Endothelial cell of umbilical vein (primary cell): Measurements from ENCODE around the gene ZNF626. TPM values are rescaled to one million over a fixed set of nuclear protein-coding genes. Genes with fewer than 3 reads are reported as not detected.

Source experiments
- Bru-seq: library from RNA; stranded (reverse); fragments of 400-500 nt; gene quantifications from one replicate; lab custom pipeline; 2021; lab: Mats Ljungman, UMichigan
- BruChase-seq, 2 experiments: library from RNA; stranded (reverse); fragments of 400-500 nt; gene quantifications; one replicate each; lab custom pipeline; 2021; lab: Mats Ljungman, UMichigan
- BruUV-seq: library from RNA; stranded (reverse); fragments of 400-500 nt; replicated peaks from 2 replicates; lab custom pipeline; 2021; lab: Mats Ljungman, UMichigan
- CTCF ChIA-PET: fragments of 300-600, 350-600 bp; sonication (Branson Sonifier 250); formaldehyde crosslinking; loops from one replicate; lab custom pipeline; 2021; ENCODE audit warnings: antibody characterized with exemption, inconsistent platforms; lab: Charles Lee
- POLR2A ChIA-PET: fragments of 300-600, 350-600 bp; sonication (Branson Sonifier 250); formaldehyde crosslinking; loops from one replicate; lab custom pipeline; 2021; ENCODE audit warnings: antibody characterized with exemption, inconsistent platforms; lab: Charles Lee
- DNase-seq: peaks from one replicate; pipeline ENCODE4 v3.0.0-alpha.2; 2011; ENCODE audit warnings: low read depth, low spot score
- FAIRE-seq: peaks from 2 replicates; lab custom pipeline; 2011; peaks lifted over from hg19 to GRCh38; lab: Jason Lieb, UNC
- H2AFZ ChIP-seq: 2 replicates; pipeline ENCODE4 v1.6.0; 2012; ENCODE audit warnings: low read depth, low read length, control low read depth, inconsistent platforms
- H3K27ac ChIP-seq: 2 replicates; pipeline ENCODE4 v1.5.1; 2011; ENCODE audit warnings: low read depth, mild to moderate bottlenecking, control low read depth, low read length, moderate library complexity; ENCODE audit not compliant: insufficient read depth
- H3K27me3 ChIP-seq, 2 experiments: 2 replicates each; pipeline versions ENCODE4 v1.6.0 to v1.6.1; 2011; ENCODE audit warnings: low read length in 2 of 2, mixed read lengths in 1 of 2; ENCODE audit not compliant: control insufficient read depth in 2 of 2, insufficient read depth in 2 of 2
- H3K36me3 ChIP-seq, 2 experiments: 2 replicates in 1 of 2; 3 replicates in 1 of 2; pipeline ENCODE4 v1.5.1; 2011; ENCODE audit warnings: low read length in 2 of 2, mild to moderate bottlenecking in 1 of 2, moderate library complexity in 1 of 2; ENCODE audit not compliant: control insufficient read depth in 2 of 2, insufficient read depth in 2 of 2; ENCODE audit errors: extremely low read depth in 1 of 2
- H3K4me1 ChIP-seq: 3 replicates; pipeline ENCODE4 v1.5.1; 2011; ENCODE audit warnings: mild to moderate bottlenecking, low read length; ENCODE audit not compliant: control insufficient read depth, insufficient read depth; ENCODE audit errors: extremely low read depth
- H3K4me2 ChIP-seq: 2 replicates; pipeline ENCODE4 v1.6.1; 2011; ENCODE audit warnings: low read length, control low read depth, mixed read lengths; ENCODE audit not compliant: insufficient read depth
- H3K4me3 ChIP-seq, 3 experiments: fragments of 200-600 bp in 1 of 3; sonication (generic), shearing (Covaris generic) in 1 of 3; replicated peaks in 1 of 3; 2 replicates each; pipeline ENCODE4 v1.5.1; 2011 to 2016; ENCODE audit warnings: control low read depth in 3 of 3, low read length in 3 of 3, mild to moderate bottlenecking in 2 of 3, inconsistent platforms in 1 of 3, low read depth in 1 of 3, moderate library complexity in 1 of 3; ENCODE audit not compliant: insufficient read depth in 1 of 3
- H3K79me2 ChIP-seq: 2 replicates; pipeline ENCODE4 v1.6.0; 2012; ENCODE audit warnings: low read length, inconsistent platforms; ENCODE audit not compliant: control insufficient read depth, insufficient read depth
- H3K9ac ChIP-seq: replicated peaks from 2 replicates; pipeline ENCODE3; 2011; ENCODE audit warnings: low read length, control low read depth; ENCODE audit not compliant: insufficient read depth; ENCODE audit errors: extremely low read depth
- H3K9me1 ChIP-seq: replicated peaks from 3 replicates; pipeline ENCODE4 v1.6.0; 2011; ENCODE audit warnings: mild to moderate bottlenecking, low read length; ENCODE audit not compliant: control insufficient read depth, insufficient read depth; ENCODE audit errors: extremely low read depth
- H3K9me3 ChIP-seq: replicated peaks from 2 replicates; pipeline ENCODE4 v1.5.1; 2012; ENCODE audit warnings: low read length, inconsistent platforms; ENCODE audit not compliant: control insufficient read depth, insufficient read depth
- H4K20me1 ChIP-seq: replicated peaks from 2 replicates; pipeline ENCODE3; 2011; ENCODE audit warnings: mild to moderate bottlenecking, low read length; ENCODE audit not compliant: control insufficient read depth, insufficient read depth; ENCODE audit errors: extremely low read depth
- EZH2 ChIP-seq: IDR thresholded peaks from 2 replicates; pipeline ENCODE4 v1.6.1; 2012; ENCODE audit warnings: borderline replicate concordance, low read depth, mild to moderate bottlenecking, moderate library complexity, low read length, inconsistent platforms; ENCODE audit not compliant: severe bottlenecking
- MAX ChIP-seq: IDR thresholded peaks from 2 replicates; pipeline ENCODE4 v1.6.1; 2011; ENCODE audit not compliant: insufficient read depth, insufficient read length
- POLR2A ChIP-seq: IDR thresholded peaks from 2 replicates; pipeline ENCODE4 v1.6.1; 2012; ENCODE audit warnings: low read depth, mild to moderate bottlenecking, control low read depth, low read length
- POLR2AphosphoS5 ChIP-seq: IDR thresholded peaks from 2 replicates; pipeline ENCODE4 v1.6.1; 2012; ENCODE audit warnings: low read depth, mild to moderate bottlenecking, control low read depth, low read length, moderate library complexity; ENCODE audit not compliant: insufficient read depth
- dilution Hi-C: fragments of 300-500 bp; cut with MboI; formaldehyde crosslinking; loops from one replicate; pipeline ENCODE4 v1.15.0; 2019; ENCODE audit warnings: low sequenced_read_pairs; ENCODE audit not compliant: extremely low pct_ligation_motif_present
- intact Hi-C: fragments of 100-400 bp; cut with micrococcal nuclease; formaldehyde crosslinking; loops from one replicate; pipeline ENCODE4 v1.10.0; 2022
- long read RNA-seq: library from polyadenylated mRNA; stranded (forward); transcript quantifications from one replicate; pipeline ENCODE4 v2.0.0, GENCODE V29; 2021
- polyA minus RNA-seq, 3 experiments: library from RNA; depleted of rRNA, polyadenylated mRNA; stranded (reverse); fragments of >200 nt; gene quantifications; 1 replicate in 1 of 3; 2 replicates in 2 of 3; pipeline ENCODE4 v1.2.3, GENCODE V29; 2011
- polyA plus RNA-seq, 4 experiments: library from polyadenylated mRNA; depleted of rRNA in 3 of 4; stranded (reverse) in 3 of 4; unstranded in 1 of 4; fragments of >200 nt; gene quantifications; 2 replicates each; pipeline versions ENCODE4 v1.2.1 to v1.2.3, GENCODE V29; 2011 to 2012; ENCODE audit warnings: missing spikeins in 1 of 4
- total RNA-seq: library from RNA; stranded (reverse); gene quantifications from 2 replicates; pipeline ENCODE4 v1.2.3, GENCODE V29; 2021

Gene ZNF626
- 4.0 and 7.7 TPM in 2 replicates for total RNA-seq
- polyA plus RNA-seq: 1.8 and 2.2 TPM in 2 replicates
- polyA plus RNA-seq (2011; cell fraction: cytosol; rRNA removed): 2.7 and 3.2 TPM in 2 replicates
- polyA plus RNA-seq (2011; cell fraction: nucleus; rRNA removed): 2.5 and 3.3 TPM in 2 replicates
- polyA plus RNA-seq (2012): 1.6 and 2.6 TPM in 2 replicates
- polyA minus RNA-seq: 3.1 and 3.2 TPM in 2 replicates
- polyA minus RNA-seq (2011; cell fraction: cytosol; rRNA and poly(A)+ RNA removed): not detected
- polyA minus RNA-seq (2011; cell fraction: nucleus; rRNA and poly(A)+ RNA removed): 3.3 and 7.2 TPM in 2 replicates
- percentile 56 among the genes with signal in this experiment for Bru-seq, nascent RNA
- BruChase-seq, experiment 1, labeled RNA remaining after a 6-hour chase: percentile 57 among the genes with signal in this experiment
- BruChase-seq, experiment 2, labeled RNA remaining after a 2-hour chase: percentile 66 among the genes with signal in this experiment
- long read RNA-seq, transcript ZNF626-201 (4 exons, 1,123 nt): major isoform, 8 of 14 reads
- long read RNA-seq, partial matches to known transcripts: 0 of 14 reads
- long read RNA-seq, other reads (novel, unspliced or antisense): 6 of 14 reads

DNA sequence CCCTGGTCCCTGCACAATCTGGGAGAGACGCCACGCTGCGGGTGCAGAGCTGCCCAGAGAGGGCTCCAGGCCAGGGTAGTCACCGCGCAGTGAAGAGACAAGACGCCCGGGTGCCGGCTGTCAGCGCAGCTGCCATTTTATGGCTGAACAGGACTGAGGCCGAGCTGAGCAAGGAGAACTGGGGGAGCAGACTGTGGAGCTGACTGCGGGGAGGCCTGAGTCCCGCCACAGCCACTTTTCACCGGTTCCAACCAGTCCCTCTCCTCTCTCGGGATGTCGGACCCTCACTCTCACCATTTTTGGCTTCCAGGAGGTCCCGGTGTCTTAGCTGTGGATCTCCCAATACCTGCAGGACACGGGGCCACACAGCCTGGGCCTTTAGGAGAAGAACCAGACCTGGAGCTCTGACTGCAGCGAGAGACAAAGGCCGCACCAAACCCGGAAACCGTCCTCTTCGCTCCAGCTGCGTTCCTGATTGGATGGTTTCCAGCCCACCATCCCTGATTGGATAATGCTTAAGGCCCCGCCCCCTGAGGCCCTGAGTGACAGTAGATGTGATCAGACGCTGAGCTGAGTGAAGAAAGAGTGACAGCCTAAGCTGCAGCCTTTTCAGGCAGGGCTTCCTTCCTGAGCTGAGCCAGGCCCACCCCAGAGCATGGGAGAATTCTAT is at the start of gene ZNF626:
TSS of gene ZNF626 (minus strand) at position 422 of the 670 bp plus-strand sequence. CDS start at position 297, 125 bp downstream.
- H3K27me3 ChIP-seq: no peaks in the 10 kb centered on the region
- dilution Hi-C loops (no loop called here), intact Hi-C loops (loop anchor here (1.0 kb wide), 1 partner anchor 96 kb away; the partner anchor contains the start of gene ZNF737)
- peak; percentile 81 for TF ChIP-seq POLR2A
- TF ChIP-seq POLR2AphosphoS5: peak; percentile 30
- TF ChIP-seq MAX: no peak
- peak; percentile 98 for FAIRE-seq
- H3K36me3 ChIP-seq: peaks cover 0 to 3% of the 10 kb centered on the region in 2 experiments
- POLR2A ChIA-PET: interaction anchor here (0.5 to 1.9 kb wide), 11 partner anchors 10 to 1754 kb away, joined by 3 to 11 read pairs (median 3); partner anchors contain the start of genes ZNF253, ZNF430, ZNF486 and ZNF66
- H3K9me3 ChIP-seq: peaks cover 3% of the 10 kb centered on the region
- no peaks in the 10 kb centered on the region for H3K4me1 ChIP-seq
- DNase-seq: peak; percentile 96
- H4K20me1 ChIP-seq: no peaks in the 10 kb centered on the region
- peak within 1 kb of the TSS; percentile 92 for H2AFZ ChIP-seq
- H3K27ac ChIP-seq: peak within 1 kb of the TSS; percentile 70
- CTCF ChIA-PET: interaction anchor here (1.5 kb wide), 1 partner anchor 12 kb away, joined by 3 read pairs; no protein-coding TSS in a partner anchor
- H3K79me2 ChIP-seq: peaks cover 13% of the 10 kb centered on the region
- H3K9ac ChIP-seq: peak within 1 kb of the TSS; percentile 92
- peak within 1 kb of the TSS; percentile 71 for H3K4me2 ChIP-seq
- no peaks in the 10 kb centered on the region for H3K9me1 ChIP-seq
- no TSS peak for BruUV-seq
- H3K4me3 ChIP-seq: peak within 1 kb of the TSS; percentile 83 to 85 (median 84)

DNA sequence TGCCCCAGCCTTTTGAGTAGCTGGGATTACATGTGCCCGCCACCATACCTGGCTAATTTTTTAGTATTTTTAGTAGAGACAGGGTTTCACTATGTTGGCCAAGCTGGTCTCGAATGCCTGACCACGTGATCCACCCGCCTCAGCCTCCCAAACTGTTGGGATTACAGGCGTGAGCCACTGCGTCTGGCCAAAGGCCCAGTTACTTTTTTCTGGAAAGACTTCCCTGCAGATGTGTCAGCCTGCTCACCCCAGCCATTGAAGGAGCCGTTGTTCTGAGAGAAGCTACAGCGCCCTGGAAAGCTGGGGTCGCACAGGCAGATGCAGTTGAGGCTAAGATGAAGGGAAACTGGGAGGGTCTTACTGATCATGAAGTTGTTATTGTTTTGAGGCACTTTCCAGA is 7.9 kb upstream of the ZNF626 start:
- H3K4me3 ChIP-seq: no peak overlapping the region
- no peaks in the 10 kb centered on the region for H3K36me3 ChIP-seq
- no peak overlapping the region for H3K9ac ChIP-seq
- H4K20me1 ChIP-seq: no peaks in the 10 kb centered on the region
- ChIA-PET POLR2A (no interaction called here), CTCF (no interaction called here)
- FAIRE-seq: no peak
- H3K4me2 ChIP-seq: no peak overlapping the region
- dilution Hi-C loops (no loop called here), intact Hi-C loops (no loop called here)
- no peaks in the 10 kb centered on the region for H3K9me3 ChIP-seq
- H3K9me1 ChIP-seq: no peaks in the 10 kb centered on the region
- TF ChIP-seq EZH2: no peak
- no peaks in the 10 kb centered on the region for H3K4me1 ChIP-seq
- no peak overlapping the region for H2AFZ ChIP-seq
- no peaks in the 10 kb centered on the region for H3K27me3 ChIP-seq
- no peaks in the 10 kb centered on the region for H3K79me2 ChIP-seq
- H3K27ac ChIP-seq: no peak overlapping the region
- no TSS peak for BruUV-seq
- DNase-seq: no peak
